H9 (cell line): ENCODE measurements around the gene INPP5F. TPM values are rescaled to one million over a fixed set of nuclear protein-coding genes. Genes with fewer than 3 reads are reported as not detected.
A peak's percentile ranks its signal among the peaks of the same experiment; 100 is the strongest.

Experiments used
- DNase-seq: peaks from one replicate; pipeline ENCODE4 v3.0.0-alpha.2; 2017
- H2AFZ ChIP-seq: one replicate; pipeline ENCODE4 v1.6.1; 2013; ENCODE audit warnings: mild to moderate bottlenecking, low read length, control low read depth, moderate library complexity
- H2AK5ac ChIP-seq: 2 replicates; pipeline ENCODE4 v1.6.1; 2013; ENCODE audit warnings: low read length, control low read depth, mixed read lengths; ENCODE audit not compliant: insufficient read length
- H2BK120ac ChIP-seq: one replicate; pipeline ENCODE4 v1.6.1; 2013; ENCODE audit warnings: low read depth, mild to moderate bottlenecking, low read length, control low read depth, inconsistent platforms; ENCODE audit not compliant: poor library complexity, severe bottlenecking
- H2BK12ac ChIP-seq: 2 replicates; pipeline ENCODE4 v1.6.1; 2013; ENCODE audit warnings: low read length, control low read depth, mixed read lengths, low read depth; ENCODE audit not compliant: insufficient read length
- H2BK15ac ChIP-seq: 2 replicates; pipeline ENCODE4 v1.6.1; 2013; ENCODE audit warnings: low read depth, low read length, control low read depth
- H2BK20ac ChIP-seq: one replicate; pipeline ENCODE4 v1.6.1; 2013; ENCODE audit warnings: low read depth, mild to moderate bottlenecking, low read length, control low read depth, inconsistent platforms; ENCODE audit not compliant: poor library complexity, severe bottlenecking
- H2BK5ac ChIP-seq: 2 replicates; pipeline ENCODE4 v1.6.1; 2013; ENCODE audit warnings: low read length, control low read depth, mixed read lengths; ENCODE audit not compliant: insufficient read length
- H3K14ac ChIP-seq: 2 replicates; pipeline ENCODE4 v1.6.1; 2013; ENCODE audit warnings: low read length, control low read depth; ENCODE audit not compliant: insufficient read depth
- H3K18ac ChIP-seq: 2 replicates; pipeline ENCODE4 v1.6.1; 2013; ENCODE audit warnings: low read depth, mild to moderate bottlenecking, mixed read lengths, low read length, control low read depth; ENCODE audit not compliant: insufficient read length
- H3K23ac ChIP-seq: 2 replicates; pipeline ENCODE4 v1.6.1; 2013; ENCODE audit warnings: low read length, control low read depth, mixed read lengths, low read depth; ENCODE audit not compliant: insufficient read length
- H3K23me2 ChIP-seq: 2 replicates; pipeline ENCODE4 v1.6.1; 2013; ENCODE audit warnings: low read depth, mild to moderate bottlenecking, mixed read lengths, low read length, control low read depth; ENCODE audit not compliant: insufficient read length, poor library complexity, severe bottlenecking
- H3K27ac ChIP-seq: 2 replicates; pipeline ENCODE4 v1.5.1; 2013; ENCODE audit warnings: low read length, control low read depth, mixed read lengths, low read depth; ENCODE audit not compliant: insufficient read length
- H3K27me3 ChIP-seq: 2 replicates; pipeline ENCODE4 v1.6.1; 2013; ENCODE audit warnings: low read length, control low read depth, inconsistent platforms; ENCODE audit not compliant: insufficient read depth
- H3K4ac ChIP-seq: 2 replicates; pipeline ENCODE4 v1.6.1; 2013; ENCODE audit warnings: low read depth, mild to moderate bottlenecking, control low read depth, inconsistent platforms, low read length, moderate library complexity
- H3K4me1 ChIP-seq: 2 replicates; pipeline ENCODE4 v1.6.1; 2013; ENCODE audit warnings: low read length, control low read depth, inconsistent platforms; ENCODE audit not compliant: insufficient read depth
- H3K4me2 ChIP-seq: 2 replicates; pipeline ENCODE4 v1.6.1; 2013; ENCODE audit warnings: low read length, control low read depth, mixed read lengths; ENCODE audit not compliant: insufficient read length, insufficient read depth
- H3K56ac ChIP-seq: 2 replicates; pipeline ENCODE4 v1.6.1; 2013; ENCODE audit warnings: low read depth, mild to moderate bottlenecking, mixed read lengths, low read length, control low read depth; ENCODE audit not compliant: insufficient read length
- H3K79me1 ChIP-seq: 2 replicates; pipeline ENCODE4 v1.6.1; 2013; ENCODE audit warnings: low read depth, mild to moderate bottlenecking, moderate library complexity, low read length, control low read depth, inconsistent platforms; ENCODE audit not compliant: insufficient read depth, poor library complexity, severe bottlenecking
- H3K79me2 ChIP-seq: 2 replicates; pipeline ENCODE4 v1.6.1; 2013; ENCODE audit warnings: low read length, control low read depth, inconsistent platforms; ENCODE audit not compliant: insufficient read depth
- H3K9ac ChIP-seq: 2 replicates; pipeline ENCODE4 v1.6.1; 2013; ENCODE audit warnings: low read length, control low read depth, mixed read lengths; ENCODE audit not compliant: insufficient read length; ENCODE audit errors: extremely low read depth
- H3K9me3 ChIP-seq: one replicate; pipeline ENCODE4 v1.6.1; 2013; ENCODE audit warnings: low read depth, low read length, inconsistent platforms; ENCODE audit not compliant: control insufficient read depth
- H3T11ph ChIP-seq: one replicate; pipeline ENCODE4 v1.6.1; 2013; ENCODE audit warnings: mild to moderate bottlenecking, low read length, control low read depth, inconsistent platforms
- H4K20me1 ChIP-seq: one replicate; pipeline ENCODE4 v1.6.1; 2013; ENCODE audit not compliant: control insufficient read depth, insufficient read length, insufficient read depth
- H4K5ac ChIP-seq: 2 replicates; pipeline ENCODE4 v1.6.1; 2013; ENCODE audit warnings: low read depth, mild to moderate bottlenecking, mixed read lengths, low read length, control low read depth; ENCODE audit not compliant: insufficient read length
- H4K8ac ChIP-seq: replicated peaks from 2 replicates; pipeline ENCODE4 v1.6.1; 2013; ENCODE audit warnings: low read length, control low read depth, mixed read lengths, low read depth; ENCODE audit not compliant: insufficient read length
- H4K91ac ChIP-seq: 2 replicates; pipeline ENCODE4 v1.6.1; 2013; ENCODE audit warnings: low read depth, mild to moderate bottlenecking, moderate library complexity, mixed read lengths, low read length, control low read depth; ENCODE audit not compliant: insufficient read length
- H3K27ac Mint-ChIP-seq, 3 experiments: 2 replicates in 2 of 3; 3 replicates in 1 of 3; pipeline ENCODE4 v1.8.0; 2020 to 2021; ENCODE audit warnings: mixed read lengths in 3 of 3, mild to moderate bottlenecking in 1 of 3, moderate library complexity in 1 of 3
- H3K27me3 Mint-ChIP-seq: 2 replicates; pipeline ENCODE4 v1.8.0; 2021; ENCODE audit warnings: low read depth, mild to moderate bottlenecking, moderate library complexity, mixed read lengths
- H3K36me3 Mint-ChIP-seq, 3 experiments: 2 replicates in 2 of 3; 3 replicates in 1 of 3; pipeline ENCODE4 v1.8.0; 2020 to 2021; ENCODE audit warnings: low read depth in 3 of 3, mixed read lengths in 3 of 3; ENCODE audit not compliant: insufficient read depth in 1 of 3
- H3K4me1 Mint-ChIP-seq, 2 experiments: 2 replicates each; pipeline ENCODE4 v1.8.0; 2020; ENCODE audit warnings: mixed read lengths in 2 of 2
- H3K4me3 Mint-ChIP-seq, 2 experiments: 2 replicates in 1 of 2; 3 replicates in 1 of 2; pipeline ENCODE4 v1.8.0; 2020 to 2021; ENCODE audit warnings: mild to moderate bottlenecking in 2 of 2, mixed read lengths in 2 of 2, moderate library complexity in 1 of 2
- H3K9me3 Mint-ChIP-seq, 2 experiments: 2 replicates in 1 of 2; 3 replicates in 1 of 2; pipeline ENCODE4 v1.8.0; 2020; ENCODE audit warnings: mild to moderate bottlenecking in 2 of 2, mixed read lengths in 2 of 2, moderate library complexity in 1 of 2
- CTCF ChIP-seq: fragments of 200-600 bp; sonication (generic); conservative IDR thresholded peaks from 3 replicates; pipeline ENCODE4 v1.8.0; 2021; ENCODE audit warnings: antibody characterized with exemption, mild to moderate bottlenecking
- WGBS: extraction: QIAGEN DNeasy Blood & Tissue Kit; methylation state at CpG from one replicate; pipeline ENCODE4 v1.1.7; 2013; ENCODE audit warnings: missing lambda C conversion rate, low lambda C conversion rate, mixed read lengths; ENCODE audit not compliant: insufficient read length; ENCODE audit errors: extremely low coverage; 5-methylcytosine and 5-hydroxymethylcytosine counted together
- total RNA-seq: library from RNA; stranded (reverse); gene quantifications from 2 replicates; pipeline ENCODE4 v1.2.1, GENCODE V29; 2021

INPP5F gene
- total RNA-seq, 1 experiment from 2014 or later: 108 TPM

GRCh38 chr10:119853574-119853973 lies 127.7 kb downstream of the INPP5F start:
- H2AFZ ChIP-seq: no peak overlapping the region
- no peak overlapping the region for H2AK5ac ChIP-seq
- H3K27ac Mint-ChIP-seq: 0 out of 7 replicates have a peak overlapping the region, but pooled peaks of 1 of the 3 experiments have one; percentile 13
- no peak overlapping the region for H3K4me2 ChIP-seq
- no peaks in the 10 kb centered on the region for H3K9me3 Mint-ChIP-seq
- no peak overlapping the region for H3K18ac ChIP-seq
- no peaks in the 10 kb centered on the region for H3K9me3 ChIP-seq
- no peak overlapping the region for H3T11ph ChIP-seq
- no peaks in the 10 kb centered on the region for H3K79me1 ChIP-seq
- H4K20me1 ChIP-seq: no peaks in the 10 kb centered on the region
- H3K27ac ChIP-seq: no peak overlapping the region
- H3K14ac ChIP-seq: no peak overlapping the region
- H3K4me3 Mint-ChIP-seq: no peak overlapping the region
- H4K91ac ChIP-seq: no peak overlapping the region
- peaks cover 24 to 69% (median 57%) of the 10 kb centered on the region in 3 experiments; a peak in 6 of 7 replicates for H3K36me3 Mint-ChIP-seq
- H4K8ac ChIP-seq: no peak overlapping the region
- no peak for TF ChIP-seq CTCF
- H3K79me2 ChIP-seq: no peaks in the 10 kb centered on the region
- H3K27me3 Mint-ChIP-seq: no peaks in the 10 kb centered on the region
- H4K5ac ChIP-seq: no peak overlapping the region
- no peak overlapping the region for H3K23ac ChIP-seq
- no peak overlapping the region for H3K9ac ChIP-seq
- H2BK15ac ChIP-seq: no peak overlapping the region
- H3K56ac ChIP-seq: no peak overlapping the region
- no peaks in the 10 kb centered on the region; the same call in 1 of the 2 replicates for H3K4me1 ChIP-seq
- no peak overlapping the region for H2BK12ac ChIP-seq
- no peak overlapping the region for H2BK120ac ChIP-seq
- H2BK20ac ChIP-seq: no peak overlapping the region
- no peaks in the 10 kb centered on the region for H3K23me2 ChIP-seq
- H3K4me1 Mint-ChIP-seq: peaks cover 0 to 4% of the 10 kb centered on the region in 2 experiments; a peak in 2 of 4 replicates
- no peak overlapping the region for H2BK5ac ChIP-seq
- no peak for DNase-seq
- no peak overlapping the region for H3K4ac ChIP-seq
- no CpG with 5 or more reads among the region's 1 CpG for WGBS
- H3K27me3 ChIP-seq: no peaks in the 10 kb centered on the region
